GM19240 (cell line): ENCODE results near the gene MICAL2.

ENCODE experiments used
- DNase-seq: peaks from one replicate; pipeline ENCODE4 v3.0.0; 2011; ENCODE audit warnings: low spot score; ENCODE audit not compliant: insufficient read length

Gene MICAL2

DNA sequence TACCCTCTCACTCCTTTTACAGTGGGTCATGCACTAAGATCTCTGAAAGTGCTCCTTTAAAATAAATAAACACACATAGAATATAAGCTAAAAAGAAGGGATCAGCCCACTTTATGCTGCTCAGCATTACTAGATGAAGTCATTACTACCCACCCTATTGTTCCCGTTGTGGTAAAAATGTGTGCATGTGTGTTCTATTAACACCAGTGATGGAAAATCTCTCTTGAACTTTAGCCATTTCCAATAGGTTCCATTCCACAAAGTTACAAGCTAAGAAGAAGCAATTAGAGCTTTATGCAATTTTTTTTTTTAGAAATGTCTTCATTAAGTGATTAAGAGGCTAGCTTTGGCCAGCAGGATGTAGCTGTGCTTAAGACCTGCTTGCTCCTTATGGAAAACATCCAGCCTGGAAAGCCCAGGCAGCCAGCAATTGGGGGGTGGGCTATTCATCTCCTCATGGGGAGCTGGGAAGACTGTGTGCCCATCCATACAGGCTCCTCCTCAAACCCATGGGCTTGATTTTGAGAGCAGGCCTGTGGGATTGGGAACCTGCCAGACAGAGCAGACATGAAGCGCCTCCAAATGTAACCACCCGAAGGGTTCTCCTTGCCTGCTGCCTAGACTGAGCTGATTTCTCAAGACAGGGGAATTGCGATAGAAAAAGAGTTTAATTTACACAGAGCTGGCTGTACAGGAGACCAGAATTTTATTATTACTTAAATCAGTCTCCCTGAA, 174.1 kb downstream of the MICAL2 start:
- no peak for DNase-seq

DNA sequence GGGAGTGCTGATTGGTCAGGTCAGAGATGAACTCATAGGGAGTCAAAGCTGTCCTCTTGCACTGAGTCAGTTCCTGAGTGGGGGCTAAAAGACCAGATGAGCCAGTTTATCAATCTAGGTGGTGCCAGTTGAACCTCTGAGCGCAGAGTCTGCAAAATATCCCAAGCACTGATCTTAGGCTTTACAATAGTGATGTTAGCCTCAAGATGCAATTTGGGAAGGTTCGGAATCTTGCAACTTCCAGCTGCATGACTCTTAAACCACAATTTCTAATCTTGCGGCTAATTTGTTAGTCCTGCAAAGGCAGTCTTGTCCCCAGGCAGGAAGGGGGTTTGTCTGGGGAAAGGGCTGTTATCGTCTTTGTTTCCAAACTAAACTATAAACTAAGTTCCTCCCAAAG, 174.7 kb downstream of the MICAL2 start:
- DNase-seq, result no peak

DNA sequence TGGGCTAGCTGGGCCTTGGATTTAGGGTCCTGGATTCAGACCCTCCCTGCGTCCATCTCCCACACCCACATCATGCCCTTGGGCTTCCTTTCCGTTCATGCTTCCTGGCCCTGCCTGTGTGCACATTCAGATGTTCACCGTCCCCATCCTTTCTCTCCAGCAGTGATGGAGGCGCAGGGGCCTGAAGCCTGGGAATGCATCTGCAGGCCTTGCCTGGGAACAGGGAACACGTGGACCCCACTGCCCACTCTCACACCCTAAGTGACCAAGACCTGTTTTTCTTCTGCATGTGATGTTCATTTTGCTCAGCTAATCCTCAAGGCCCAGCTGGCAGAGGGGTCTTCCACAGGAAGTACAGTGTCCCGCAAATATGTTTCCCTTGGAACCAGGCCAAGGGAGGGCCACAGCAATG, 175.4 kb downstream of the MICAL2 start:
- DNase-seq, result no peak

DNA sequence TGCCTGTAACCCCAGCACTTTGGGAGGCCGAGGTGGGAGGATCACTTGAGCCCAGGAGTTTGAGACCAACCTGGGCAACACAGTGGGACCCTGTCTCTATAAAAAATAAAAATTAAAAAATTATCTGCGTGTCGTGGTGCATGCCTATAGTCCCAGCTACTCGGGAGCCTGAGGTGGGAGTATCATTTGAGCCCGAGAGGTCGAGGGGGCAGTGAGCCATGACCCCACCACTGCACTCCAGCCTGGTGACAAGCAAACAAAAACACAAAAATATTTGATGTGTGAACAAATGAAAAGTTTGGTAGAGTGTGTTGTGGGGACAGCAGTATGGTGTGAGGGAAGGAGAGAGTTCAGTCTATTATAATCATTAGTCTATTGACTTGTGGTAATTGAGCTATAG, 176.2 kb downstream of the MICAL2 start:
- no peak for DNase-seq

DNA sequence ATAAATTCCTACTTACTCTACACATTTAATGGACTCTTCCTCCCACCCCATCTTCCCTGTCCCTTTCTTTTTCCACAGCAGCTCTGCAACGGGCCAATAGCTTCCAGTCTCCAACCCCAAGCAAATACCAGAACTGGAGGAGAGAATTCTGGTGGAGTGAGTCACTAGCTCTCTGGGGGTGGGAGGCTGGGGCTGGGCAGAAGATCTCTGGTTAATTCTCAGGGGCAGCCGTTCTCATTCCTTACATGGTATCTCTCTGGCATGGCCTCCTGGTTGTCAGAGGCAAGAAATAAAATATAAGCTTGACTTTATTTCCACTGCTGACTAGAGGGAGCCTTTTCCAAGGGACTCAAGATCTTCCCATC, 176.6 kb downstream of the MICAL2 start:
- no peak for DNase-seq

DNA sequence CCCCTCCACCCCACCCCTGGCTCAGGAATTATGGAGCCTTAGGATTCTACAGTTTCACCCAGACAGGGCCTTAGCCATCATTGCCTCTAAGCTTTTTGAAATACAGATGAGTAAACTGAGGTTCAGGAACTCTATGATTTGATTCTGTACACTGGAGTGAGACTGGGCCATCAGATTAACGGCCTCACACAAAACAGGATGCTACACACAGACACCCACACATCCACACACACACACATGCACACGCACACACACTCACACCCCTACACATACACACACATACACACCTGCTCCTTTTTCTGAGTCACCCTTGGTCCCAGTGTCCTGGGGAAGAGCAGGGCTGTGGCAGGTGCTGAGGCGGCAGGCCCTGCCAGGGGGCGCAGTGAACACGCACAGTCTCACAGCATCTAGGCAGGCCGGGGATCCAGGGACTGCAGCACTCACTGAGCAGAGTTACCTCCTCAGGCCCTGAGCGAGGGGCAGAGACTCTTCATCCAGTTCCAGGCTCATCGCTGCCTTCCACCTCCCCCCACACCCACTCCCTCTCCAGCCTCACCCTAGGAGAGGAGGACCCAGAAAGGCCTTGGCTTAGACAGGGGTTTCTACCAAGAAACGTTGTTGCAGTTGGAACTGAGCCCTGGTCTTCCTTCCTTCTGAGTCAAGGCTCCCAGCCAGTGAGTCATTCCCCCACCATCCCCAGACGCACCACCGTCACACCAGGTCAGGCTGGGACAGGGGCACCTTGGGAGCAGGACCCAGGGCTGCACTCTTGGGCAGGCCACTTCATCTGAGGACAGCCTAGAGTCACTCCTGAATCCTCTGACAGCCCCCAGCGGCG, 177.2 kb downstream of the MICAL2 start:
- DNase-seq, result no peak

DNA sequence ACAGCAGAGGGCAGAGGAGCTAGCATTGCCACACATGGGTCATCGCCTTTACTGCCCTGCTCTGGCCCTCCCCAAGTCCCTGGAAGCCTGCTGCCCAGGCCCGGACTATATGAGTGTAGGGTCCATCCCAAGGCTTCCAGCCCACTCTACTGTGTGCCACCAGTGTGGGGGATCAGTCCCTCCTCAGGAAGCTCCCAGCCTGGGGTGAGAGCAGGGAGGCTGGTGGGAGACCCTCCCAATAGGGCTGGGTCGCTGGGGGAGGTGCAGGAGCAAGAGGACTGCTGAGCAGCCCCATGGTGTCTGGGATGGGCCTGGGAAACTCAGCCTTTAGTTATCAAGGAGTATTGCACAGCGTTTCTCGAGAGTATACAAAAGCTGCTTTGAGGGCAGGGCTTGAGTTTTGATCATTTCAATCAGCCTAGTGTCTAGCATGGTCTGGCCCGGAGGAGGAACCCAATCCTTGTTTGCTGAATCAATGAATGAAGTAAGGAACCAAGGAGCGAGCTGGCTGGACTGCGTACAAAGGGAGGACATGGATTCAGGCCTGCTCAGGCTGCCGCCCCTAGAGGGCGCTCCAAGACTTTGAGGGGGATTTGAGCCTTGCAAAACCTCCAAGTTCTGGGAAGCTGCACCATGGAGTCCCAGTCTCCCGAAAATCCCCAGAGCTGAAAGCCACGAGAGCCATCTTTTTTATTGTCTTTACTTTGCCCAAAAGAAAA, 178.0 kb downstream of the MICAL2 start:
- no peak for DNase-seq

DNA sequence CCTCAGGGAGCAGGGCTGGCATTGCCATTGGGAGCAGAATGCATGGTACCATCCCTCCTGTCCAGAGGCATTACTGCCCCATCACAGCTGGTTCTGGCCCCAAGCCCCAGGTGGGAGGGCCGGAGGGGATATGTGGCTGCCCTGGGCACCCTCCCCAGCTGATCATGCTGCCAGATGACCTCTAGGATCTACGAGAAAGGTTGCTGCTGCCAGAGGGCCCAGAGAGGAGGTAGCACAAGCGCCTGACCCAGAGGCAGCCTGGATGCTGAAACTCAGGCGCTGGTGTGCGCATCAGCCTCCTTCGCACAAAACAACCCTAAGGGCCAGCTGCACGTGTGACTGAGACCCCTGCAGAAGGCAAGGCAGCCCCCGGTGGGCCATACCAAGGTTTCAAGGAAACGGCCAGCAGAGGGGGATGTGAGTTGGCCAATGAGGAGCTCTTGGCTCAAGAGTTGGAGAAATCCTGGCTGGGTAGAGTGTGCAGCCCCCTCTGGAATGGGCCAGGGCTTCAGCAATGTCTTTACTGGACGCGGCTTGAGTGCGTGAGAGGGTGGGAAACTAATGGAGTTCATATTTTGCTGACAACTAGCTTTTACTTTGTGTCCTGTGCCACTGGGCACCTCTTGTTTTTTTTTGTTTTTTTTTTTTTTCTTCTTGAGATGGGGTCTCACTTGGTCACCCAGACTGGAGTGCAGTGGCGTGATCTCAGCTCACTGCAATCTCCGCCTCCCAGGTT, 178.7 kb downstream of the MICAL2 start:
- no peak for DNase-seq

DNA sequence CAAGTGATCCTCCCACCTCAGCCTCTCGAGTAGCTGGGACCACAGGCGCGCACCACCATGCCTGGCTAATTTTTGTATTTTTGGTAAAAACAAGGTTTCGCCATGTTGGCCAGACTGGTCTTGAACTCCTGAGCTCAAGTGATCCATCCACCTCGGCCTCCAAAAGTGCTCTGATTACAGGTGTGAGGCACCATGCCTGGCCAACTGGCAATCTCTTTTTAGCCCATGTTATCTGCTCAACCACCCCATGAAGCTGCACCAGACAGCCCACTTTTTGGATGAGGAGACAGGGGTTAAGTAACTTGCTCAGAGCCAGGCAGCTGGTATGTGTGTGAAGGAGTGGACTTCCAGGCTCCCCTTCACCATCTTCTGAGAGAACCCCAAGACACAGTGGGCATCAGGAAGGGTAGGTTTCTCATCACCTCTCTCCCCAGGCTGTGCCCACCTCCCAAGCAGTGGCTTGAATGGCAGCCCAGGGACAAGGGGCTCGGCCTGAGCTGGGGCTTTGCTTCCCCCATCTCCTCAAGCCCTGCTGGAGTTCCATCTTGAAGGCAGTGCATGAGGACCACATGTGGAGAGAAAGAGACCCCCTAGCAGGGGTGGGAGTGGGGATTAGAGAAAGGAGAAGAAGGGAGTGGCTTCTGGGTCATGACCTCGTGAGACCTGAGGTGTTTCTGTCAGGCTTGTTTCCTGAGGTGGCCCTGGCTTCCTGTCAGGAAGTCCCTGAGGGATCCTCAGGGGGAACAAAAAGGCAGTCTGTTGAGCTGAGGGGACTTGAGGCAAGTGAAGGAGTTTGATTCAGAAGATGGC, 179.5 kb downstream of the MICAL2 start:
- no peak for DNase-seq

DNA sequence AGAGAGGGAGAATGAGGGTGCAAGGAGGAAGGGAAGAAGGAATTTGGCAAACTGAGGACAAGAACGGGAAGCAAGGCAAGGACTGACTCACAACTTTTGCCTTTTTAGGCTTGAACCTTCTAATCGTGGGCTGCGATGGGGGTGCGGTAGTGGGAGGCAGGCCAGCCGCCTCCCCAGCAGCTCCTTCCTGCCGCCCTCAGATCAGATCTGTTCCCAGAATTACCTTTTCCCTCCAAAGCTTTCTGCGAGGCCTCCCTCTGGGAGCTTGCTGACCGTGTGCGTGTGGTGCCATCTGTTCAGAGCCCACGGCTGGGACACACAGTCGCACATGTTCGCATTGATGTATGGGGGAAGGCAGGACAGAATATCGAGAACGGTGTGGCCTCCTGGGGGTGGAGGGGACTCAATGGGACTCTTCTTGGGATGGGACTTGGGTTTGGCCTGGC, 180.1 kb downstream of the MICAL2 start:
- no peak for DNase-seq

DNA sequence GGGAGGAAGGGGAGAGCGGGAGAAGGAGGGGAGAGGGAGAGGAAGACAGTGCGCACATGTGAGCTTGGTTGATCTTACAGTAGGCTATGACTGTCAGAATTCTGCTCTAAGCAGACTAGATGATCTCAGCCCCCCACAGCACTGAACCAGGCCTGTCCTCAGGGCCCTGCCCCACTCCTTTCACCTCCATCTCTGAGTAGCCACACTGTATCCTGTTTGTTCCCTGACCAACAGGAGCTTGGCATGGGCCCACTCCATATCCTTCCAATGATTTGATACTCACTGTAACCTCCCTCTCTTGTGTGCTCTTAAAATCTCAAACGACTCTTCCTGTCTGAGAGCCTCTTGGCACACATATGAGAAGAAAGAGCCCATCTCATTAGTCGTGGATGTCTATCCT, 180.9 kb downstream of the MICAL2 start:
- DNase-seq, result no peak

DNA sequence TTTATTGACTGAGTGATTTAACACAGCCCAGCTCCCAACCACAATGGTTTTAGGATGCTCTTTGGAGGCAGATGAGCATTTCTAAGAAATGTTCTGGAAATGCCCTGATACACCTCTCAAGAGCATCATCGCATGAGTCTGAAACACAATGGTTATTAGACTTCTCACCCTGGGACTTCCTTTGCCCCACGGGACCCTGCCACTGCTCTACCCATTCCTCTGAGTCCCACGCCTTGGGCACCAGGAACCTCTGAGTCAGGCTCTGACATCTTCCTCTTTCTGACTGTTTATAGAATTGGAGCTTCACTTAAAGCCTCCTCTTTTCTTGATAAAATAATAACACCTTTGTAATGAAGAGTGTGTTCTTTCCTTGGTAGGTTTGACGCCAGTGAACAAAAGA, 181.4 kb downstream of the MICAL2 start:
- DNase-seq, result no peak

DNA sequence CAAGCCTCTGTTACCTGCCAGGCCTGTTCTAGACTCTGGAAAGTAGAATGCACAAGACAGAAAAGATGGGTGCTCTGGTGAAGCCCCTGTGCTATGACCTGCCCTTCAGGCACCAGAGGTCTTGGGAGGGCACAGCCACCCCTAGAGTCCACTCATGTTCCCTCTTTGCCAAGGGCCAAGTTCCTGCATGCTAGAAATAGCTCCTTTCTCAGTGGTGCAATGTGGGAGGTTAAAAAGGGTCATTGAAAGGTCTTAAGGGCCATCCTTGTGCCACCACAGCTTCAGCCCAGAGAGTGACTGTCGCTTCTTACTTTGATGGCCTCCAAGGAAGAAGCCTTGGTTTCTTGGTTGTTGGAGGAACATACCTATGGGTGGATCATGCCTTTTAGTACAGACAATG, 182.4 kb downstream of the MICAL2 start:
- no peak for DNase-seq

DNA sequence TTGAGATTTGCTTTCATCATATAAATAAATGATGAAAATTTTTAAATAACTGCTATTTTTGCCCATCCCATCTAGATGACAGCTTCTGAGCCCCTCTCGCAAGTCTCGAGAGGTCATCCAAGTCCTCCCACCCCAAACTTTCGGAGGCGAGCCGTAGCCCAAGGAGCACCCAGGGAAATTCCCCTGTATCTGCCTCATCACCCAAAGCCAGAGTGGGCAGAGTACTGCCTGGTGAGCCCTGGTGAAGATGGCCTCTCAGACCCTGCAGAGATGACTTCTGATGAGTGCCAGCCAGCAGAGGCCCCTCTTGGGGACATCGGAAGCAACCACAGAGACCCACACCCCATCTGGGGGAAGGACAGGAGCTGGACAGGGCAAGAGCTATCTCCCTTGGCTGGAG, 183.1 kb downstream of the MICAL2 start:
- no peak for DNase-seq

DNA sequence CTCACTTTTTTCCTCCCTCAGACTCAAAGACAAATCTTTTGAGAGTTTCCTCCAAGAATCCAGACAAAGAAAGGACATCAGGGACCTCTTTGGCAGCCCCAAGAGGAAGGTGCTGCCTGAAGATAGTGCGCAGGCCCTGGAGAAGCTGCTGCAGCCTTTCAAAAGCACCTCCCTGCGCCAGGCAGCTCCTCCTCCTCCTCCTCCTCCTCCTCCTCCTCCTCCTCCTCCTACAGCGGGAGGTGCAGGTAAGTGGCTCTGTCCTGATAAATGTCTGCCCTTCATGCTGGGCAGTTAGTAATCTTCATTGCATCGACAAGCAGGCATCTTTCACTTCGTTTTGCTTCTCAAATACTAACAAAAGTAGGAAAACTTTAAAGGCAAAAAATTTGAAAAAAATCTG, 184.2 kb downstream of the MICAL2 start:
- no peak for DNase-seq

DNA sequence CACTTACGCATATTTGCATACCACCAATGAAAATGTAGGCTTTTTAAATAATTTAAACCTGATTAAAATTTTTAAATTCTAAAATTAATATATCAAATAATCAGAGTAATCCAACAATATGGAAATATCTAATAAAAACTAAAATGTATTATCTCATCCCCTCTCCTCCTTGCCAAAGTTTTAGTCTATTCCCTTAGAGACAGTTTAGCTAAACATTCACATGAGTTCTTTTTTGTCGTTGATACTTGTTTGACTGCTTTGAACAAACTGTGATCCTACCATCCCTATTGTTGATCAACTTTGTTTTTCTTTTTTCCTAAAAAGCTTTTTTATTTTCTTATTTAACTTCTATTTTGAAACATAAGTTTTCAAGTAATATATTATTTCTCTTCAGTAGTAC, 185.6 kb downstream of the MICAL2 start:
- no peak for DNase-seq

DNA sequence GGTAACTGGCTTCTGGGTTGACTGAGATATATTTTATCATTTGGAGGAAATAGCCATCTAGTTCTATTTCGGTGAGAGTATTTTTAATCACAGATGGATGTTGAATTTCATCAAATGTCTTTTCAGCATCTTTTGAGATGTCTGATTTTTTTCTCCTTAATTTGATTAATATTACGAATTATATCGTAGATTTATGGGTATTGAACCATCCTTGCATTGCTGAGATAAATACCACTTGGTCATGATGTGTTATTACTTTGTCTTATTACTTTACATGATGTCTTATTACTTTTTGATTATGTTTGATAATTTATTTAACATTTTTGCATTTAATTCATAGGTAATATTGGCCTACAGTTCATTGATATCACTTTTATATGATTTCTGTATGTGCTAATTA, 188.2 kb downstream of the MICAL2 start:
- DNase-seq, result no peak

DNA sequence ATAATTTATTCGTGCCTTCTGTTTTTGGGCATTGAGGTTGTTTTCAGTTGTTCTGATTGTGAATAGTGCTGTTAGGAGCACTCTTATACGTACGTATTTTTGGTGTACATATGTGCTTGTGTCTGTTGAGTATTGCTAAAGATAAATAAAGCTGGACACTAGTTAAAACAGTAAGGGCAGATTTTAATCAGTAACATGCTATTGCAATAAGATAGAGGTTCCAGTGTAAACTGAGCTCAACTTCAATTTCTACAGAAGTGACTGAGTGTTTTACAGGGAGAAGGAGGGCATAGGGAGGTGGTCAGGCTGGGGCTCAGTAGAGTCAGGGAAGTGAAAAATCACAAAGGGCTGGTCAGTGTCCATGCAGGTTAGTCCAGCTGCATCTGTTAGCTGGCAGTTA, 191.0 kb downstream of the MICAL2 start:
- DNase-seq, result no peak

DNA sequence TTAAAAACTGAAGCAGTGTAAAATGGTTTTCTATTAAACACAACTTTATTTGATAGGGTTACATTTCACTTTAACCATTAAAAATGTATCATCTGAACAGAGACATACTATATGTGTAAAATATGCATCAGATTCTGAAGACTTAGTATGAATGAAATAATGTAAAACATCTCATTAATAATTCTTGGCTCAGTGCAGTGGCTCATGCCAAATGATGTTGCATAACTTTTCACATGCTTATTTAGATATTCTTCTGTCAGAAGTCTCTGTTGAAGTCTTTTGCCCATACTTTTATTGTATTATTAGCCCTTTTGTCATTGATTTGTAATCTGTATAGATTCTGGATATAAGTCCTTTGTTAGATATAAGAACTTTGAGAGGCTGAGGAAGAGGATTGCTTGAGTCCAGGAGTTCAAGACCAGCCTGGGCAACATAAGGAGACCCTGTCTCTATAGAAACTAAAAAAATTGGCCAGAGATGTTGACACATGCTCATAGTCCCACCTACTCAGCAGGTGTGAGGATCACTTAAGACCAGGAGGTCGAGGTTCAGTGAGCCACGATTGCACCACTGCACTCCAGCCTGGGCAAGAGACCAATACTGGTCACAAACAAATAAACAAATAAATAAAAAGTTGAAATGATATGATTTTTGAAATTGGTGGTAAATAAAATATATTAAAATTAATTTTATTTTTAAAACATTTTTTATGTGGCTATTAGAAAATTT, 193.2 kb downstream of the MICAL2 start:
- DNase-seq, result no peak

DNA sequence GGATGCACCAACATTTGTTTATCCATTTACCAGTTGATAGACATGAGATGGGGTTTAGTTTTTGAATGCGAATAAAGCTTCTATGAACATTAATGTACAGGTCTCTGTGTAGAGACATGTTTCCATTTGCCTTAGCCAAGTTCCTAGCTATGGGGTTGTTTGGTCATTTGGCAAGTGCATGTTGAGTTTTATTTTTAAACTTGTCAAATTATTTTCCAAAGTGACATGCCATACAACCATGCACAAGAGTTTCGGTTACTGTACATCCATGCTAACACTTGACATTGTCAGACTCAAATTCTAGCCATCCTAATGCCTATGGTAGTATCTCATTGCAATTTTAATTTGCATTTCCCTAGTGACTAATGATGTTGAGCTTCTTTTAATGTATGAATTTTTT, 196.4 kb downstream of the MICAL2 start:
- no peak for DNase-seq
